Amygdala (tissue), 56 donors: ENCODE measurements around the gene PTBP2.
A peak's percentile ranks its signal among the peaks of the same experiment; 100 is the strongest.

Experiments used
- DNase-seq, 56 donors: peaks; one replicate each; lab custom pipeline; 2025; lab: John Stamatoyannopoulos, UW

PTBP2 gene

DNA sequence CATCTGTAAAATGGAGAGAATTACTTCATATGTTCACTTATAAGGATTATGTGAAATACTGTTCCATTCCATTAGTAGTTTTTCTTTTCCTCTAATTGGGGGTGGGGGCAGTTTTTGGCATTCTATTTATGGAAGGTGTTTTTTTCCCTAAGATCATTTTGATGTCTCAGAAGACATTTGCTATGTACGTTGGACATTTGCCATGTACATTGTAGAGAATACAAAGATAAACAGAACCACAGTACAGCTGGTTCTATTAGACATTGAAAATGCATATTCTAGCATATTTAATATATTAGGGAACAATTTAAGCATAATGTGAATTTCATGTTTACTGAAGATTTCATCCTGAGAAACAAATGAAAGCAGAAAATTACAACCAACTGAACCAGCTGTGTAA, 98.5 kb downstream of the PTBP2 start:
- no peak for DNase-seq

DNA sequence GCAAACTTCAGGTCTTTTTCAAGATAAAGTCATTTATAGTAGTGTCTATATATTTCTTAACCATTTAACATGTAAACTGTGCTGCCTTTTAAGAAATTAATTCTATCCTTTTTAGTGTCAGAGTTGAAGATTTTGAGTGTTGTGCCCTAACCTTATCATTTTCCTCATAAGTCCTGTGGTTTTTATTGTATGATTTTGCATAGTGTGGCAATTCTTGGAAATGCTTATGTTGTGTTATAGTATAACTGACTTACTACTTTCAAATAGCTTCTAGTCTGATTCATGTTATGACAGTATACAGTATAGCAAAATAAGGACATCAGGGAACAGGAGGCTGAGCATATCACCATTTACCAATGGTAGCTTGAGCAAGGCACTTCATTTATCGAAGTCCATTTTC, 99.1 kb downstream of the PTBP2 start:
- no peak for DNase-seq

DNA sequence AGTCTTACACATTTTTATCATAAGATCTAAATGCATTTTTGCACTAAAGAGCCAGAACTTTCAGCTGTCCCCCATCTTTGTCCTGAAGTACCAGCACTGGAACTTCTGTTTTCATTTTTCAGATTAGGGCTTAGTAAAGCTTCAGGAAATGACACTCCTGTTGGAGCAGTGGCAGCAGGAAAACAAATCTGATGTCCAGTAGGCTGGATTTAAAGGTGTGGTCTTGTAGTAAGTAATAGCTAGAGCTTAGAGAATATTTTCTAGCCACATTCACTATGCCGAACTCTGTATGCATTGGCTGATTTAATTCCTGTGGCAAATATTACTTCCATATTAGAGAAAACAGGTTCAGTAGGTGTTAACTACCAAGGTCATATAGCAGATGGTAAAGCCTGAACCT, 103.6 kb downstream of the PTBP2 start:
- DNase-seq = no peak

DNA sequence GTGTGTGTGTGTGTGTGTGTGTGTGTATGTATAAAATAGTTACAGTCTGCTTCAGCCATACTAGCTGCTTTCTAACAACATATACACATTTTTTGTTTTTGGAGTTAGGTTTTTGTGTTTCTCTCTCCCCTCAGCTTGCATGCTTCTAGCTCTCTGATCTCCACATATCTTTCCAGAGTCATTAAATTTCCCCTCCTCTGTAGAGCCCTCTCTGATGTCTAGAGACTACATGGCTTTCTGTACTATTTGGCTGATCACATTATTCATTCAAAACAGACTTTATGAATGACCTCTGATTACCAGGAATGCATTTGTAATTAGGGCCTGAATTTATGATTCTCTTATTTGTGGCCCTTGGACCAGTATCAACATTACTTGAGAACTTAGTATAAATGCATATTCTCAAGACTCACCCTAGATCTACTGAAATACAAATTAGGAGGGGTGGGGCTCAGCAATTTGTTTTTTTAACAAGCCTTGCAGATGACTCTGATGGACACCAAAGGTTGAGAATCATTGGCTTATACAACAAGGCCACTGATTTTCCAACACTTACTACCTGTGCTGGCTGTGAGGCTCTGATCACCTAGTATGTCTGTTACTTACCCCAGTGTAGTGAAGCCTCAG, 104.5 kb downstream of the PTBP2 start:
- DNase-seq = no peak

DNA sequence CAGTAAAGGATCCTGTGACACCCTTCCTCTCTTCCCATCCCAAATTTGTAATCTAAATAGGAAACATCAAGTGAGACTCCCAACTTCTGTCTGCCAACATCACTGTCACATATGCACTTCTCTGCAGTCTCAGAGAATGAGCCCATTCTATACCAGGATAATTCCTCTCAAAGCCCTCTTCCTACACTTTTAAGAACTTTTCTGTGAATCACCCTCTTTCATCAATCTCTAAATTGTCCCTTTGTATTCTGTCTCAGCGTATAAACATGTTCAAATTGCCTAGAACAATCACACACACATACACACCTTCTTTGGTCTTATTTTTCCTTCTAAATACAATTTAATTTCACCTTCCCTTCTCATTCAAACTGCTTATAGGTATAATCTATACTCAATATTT, 111.8 kb downstream of the PTBP2 start:
- DNase-seq = no peak

DNA sequence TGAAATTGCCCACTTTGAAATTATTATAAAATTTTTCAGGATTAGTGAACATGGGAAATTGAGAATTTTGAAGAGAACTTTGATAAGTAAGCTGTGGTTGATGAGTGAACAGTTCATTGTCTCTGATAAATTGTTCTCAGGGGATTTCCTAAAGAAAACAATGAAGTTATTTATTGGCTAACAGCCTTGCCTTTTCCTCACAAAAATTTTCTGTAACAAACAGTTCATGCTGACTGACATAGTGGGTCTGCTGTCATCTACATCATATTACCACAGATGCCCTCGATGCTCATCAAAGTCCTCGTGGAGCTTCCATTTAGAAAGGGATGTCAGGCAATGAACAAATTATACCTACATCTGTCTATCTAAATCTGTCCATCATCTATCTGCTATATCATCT, 113.4 kb downstream of the PTBP2 start:
- DNase-seq = no peak

DNA sequence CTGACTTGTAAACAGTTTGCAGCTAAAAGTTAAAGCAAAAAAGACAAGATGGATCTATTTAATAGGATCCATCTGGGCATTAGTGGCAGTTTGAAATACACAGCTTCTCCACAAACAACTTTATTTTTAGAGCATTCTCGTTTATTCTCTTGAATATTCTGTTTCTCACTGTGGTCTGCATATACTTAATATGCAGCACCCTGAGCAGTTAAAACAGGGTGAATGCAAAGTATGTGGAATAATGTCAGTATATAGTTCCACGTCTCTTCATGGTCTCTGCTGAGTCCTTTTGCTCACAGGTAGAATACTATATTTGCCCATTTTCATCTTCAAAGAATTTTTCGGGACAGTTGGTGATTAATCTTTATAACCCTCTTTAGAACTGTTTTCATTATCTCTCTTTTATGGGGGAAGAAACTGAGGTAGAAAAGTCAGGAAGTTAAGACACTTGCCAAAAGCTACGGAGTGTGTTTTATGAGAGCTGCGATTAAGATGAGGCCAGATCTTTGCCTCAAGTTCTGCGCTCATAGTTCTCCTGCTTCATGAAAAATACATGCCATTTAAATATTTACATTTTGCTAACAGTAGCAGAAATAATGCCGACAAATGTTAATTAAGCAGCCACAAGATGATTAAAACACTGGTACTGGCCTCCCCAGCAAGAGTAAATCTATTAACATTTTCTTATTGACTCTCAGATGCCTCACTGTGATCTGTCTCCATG, 115.6 kb downstream of the PTBP2 start:
- DNase-seq = no peak

DNA sequence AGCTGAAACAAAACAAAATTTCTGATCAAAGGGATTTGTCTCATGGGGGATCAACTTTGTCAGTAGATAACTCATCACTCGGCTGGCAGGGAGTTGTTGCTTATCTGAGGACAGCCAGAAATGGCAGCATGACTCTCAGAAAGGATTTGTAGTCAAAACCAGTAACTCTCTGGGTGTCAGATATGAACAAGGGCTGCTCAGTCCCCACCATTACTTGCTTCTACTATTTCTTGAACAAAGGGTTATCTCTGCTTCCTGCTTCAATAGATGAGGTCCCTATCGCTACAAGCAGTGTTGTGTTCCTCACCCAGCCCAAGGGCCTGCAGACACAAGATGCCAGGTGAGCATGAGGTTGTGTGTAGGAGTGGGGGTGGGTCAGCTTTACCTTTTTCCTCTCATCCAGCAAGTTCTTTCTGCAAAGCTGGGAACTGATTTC, 116.2 kb downstream of the PTBP2 start:
- DNase-seq = no peak

DNA sequence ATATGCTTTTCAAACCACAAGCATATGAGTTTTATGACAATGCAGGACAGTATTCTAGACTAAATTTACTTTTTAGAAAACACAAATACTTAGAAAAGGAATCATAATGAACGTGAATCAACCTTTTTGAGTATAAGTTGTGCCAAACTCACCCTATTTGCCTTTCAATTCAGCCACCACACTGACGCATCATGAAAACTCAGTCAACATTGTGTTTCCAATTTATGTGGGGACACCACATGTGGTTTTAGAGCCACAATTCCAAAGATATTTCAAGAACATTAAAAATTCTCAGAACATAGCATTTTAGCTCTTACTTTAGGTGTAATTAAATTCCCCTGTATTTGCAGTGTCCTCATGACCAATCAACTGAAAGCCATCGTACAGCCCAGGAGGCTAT, 118.8 kb downstream of the PTBP2 start:
- DNase-seq = no peak

DNA sequence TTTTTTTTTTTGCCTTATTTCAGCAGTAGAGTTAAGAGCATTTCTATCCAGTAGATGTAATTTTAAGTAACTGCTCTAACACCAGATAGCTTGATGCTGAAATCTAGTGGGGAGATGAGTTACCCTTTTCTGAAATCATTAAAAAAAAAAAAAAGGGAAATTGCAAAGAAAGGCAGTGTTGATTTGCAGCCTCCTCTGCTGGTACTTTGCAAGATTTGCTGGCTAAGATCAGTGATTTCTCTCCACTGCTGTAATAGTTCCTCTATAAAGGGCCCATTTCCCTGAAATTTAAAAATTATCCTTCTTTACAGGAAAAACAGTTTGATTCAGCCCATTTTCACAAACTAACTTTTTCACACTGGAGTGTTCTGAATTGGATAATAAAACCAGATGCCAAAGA, 120.6 kb downstream of the PTBP2 start:
- no peak for DNase-seq

DNA sequence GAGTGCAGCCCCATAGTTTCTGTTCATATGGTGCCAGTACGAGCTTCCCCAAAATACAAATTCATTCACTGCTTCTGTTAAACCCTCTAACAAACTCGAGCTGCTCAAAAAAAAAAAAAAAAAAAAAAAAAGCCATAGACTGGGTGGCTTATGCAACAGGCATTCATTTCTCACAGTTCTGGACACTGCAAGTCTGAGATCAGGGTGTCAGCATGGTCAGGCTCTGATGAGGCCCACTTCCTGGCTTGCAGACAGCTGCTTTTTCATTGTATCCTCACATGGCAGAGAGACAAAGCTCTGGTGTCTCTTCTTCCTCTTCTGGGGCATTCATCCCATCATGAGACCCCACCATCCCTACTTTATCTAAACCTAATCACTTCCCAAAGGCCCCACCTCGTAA, 121.6 kb downstream of the PTBP2 start:
- DNase-seq = peak in 2 of 56 donors; percentile 1 to 7

DNA sequence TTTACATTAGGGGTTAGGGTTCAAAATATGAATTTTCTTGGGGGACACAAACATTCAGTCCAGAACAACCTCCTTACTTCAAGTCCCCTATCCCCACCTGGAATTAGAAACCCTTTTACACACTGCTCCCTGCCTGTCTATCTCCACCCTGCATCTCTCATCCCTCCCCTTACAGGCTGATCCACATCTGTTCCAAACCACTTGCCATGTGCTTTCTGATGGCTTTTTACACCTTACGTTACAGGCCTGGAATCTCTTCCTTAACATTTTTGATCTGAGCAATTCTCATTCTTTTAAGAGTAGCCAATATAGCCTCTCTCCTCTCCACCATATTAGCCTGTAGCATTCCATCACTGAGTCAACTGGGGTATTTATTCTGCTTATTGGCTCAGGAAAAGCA, 122.0 kb downstream of the PTBP2 start:
- DNase-seq = no peak

DNA sequence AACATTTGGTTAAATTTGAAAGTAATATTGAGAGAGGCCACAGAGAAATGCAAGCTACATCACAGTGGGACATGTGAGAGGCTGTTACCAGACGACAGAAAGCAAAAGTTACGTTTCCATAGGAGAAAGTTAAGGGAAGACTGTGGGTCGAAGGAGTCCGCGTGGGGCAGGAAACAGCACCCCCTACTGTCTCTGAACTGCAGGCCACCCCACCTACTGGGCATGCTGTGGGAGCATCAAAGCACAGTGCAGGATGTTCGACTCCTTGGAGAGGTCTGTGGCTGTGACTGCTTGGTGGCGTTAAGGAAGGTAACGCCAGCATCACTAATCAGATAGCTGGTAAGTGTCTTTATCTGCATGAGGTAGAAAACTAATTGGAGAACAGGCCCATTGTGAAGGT, 123.9 kb downstream of the PTBP2 start:
- peak in 10 of 56 donors; percentile 0 to 22 (median 5) for DNase-seq

DNA sequence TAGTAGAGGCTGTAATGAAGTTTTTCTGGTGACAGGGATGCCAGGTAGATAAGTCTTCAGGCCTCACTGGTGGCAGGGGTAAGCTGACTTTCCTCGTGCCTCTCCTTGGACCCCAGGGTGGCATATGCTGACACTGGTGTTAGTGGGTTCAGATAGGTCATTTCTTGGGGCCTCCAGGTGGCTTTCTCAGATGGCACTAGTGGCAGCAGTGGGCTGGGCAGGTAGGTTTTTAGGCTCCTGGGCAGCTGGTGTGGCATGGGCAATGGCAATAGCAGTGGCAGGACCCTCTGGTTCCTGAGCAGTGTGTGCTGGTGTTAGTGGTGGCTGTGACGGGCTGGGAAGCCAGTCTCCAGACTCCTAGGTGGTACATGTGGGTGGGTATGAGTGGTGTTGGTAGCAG, 140.3 kb downstream of the PTBP2 start:
- no peak for DNase-seq

DNA sequence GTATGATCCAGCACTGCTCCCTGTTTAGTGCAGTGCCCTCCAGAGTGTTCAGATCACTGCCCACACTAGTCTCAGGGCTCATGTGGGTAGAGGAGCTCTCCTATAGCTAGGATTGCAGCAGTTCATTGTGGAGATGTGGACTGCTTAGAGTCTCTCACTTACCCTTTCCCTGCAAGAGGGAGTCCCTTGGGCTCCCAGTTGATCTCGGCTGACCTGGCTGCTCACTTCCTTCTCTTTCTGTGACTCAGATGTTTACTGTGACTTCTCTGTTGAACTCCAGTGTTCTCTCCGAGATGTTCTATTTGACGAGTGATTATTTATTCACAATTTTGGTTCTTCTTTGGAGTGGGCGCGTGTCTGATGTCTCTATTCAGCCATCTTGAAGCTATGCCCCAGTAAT, 141.9 kb downstream of the PTBP2 start:
- DNase-seq = no peak
